Caki2 (cell line): ENCODE measurements around the gene GNAT3. TPM values are rescaled to one million over a fixed set of nuclear protein-coding genes. Genes with fewer than 3 reads are reported as not detected.

Experiments
- DNase-seq: peaks from one replicate; pipeline ENCODE4 v3.0.0-alpha.2; 2015; ENCODE audit warnings: low read depth
- in situ Hi-C: cut with HindIII; loops from 2 replicates; pipeline ENCODE4 v1.10.0; 2016; ENCODE audit warnings: low sequenced_read_pairs, low pct_unique_long_range_greater_than_20kb, mixed read lengths
- total RNA-seq: library from RNA; depleted of rRNA; stranded (reverse); fragments of >200 nt; shearing (Covaris generic); gene quantifications from 2 replicates; pipeline ENCODE4 v1.2.3, GENCODE V29; 2014; ENCODE audit warnings: low replicate concordance

The GNAT3 gene
- total RNA-seq, 1 experiment from 2014 or later = not detected

- no peak for DNase-seq
Observed at GRCh38 chr7:80439894-80440821, 71.7 kb downstream of the GNAT3 start.

GRCh38 chr7:80435521-80435920, 76.3 kb downstream of the GNAT3 start:
- DNase-seq = no peak
- in situ Hi-C loops = no loop called here

More at GRCh38 chr7:80439894-80440821, 71.7 kb downstream of the GNAT3 start:
- in situ Hi-C loops = no loop called here

- no peak for DNase-seq
- in situ Hi-C loops = no loop called here
Observed at GRCh38 chr7:80434047-80434446, 77.8 kb downstream of the GNAT3 start.

GRCh38 chr7:80432166-80432565, 79.7 kb downstream of the GNAT3 start:
- DNase-seq = no peak

GRCh38 chr7:80429181-80429580, 82.7 kb downstream of the GNAT3 start:
- no peak for DNase-seq
- in situ Hi-C loops = no loop called here

More at GRCh38 chr7:80432166-80432565, 79.7 kb downstream of the GNAT3 start:
- in situ Hi-C loops = no loop called here

GRCh38 chr7:80428161-80429054, 83.5 kb downstream of the GNAT3 start:
- DNase-seq = peak; percentile 46
- in situ Hi-C loops = no loop called here

GRCh38 chr7:80427218-80427617, 84.6 kb downstream of the GNAT3 start:
- DNase-seq = no peak
- in situ Hi-C loops = no loop called here

- in situ Hi-C loops = no loop called here
- no peak for DNase-seq
Observed at GRCh38 chr7:80420876-80421275, 91.0 kb downstream of the GNAT3 start.

GRCh38 chr7:80417211-80417793, 94.6 kb downstream of the GNAT3 start:
- in situ Hi-C loops = no loop called here
- DNase-seq = no peak

GRCh38 chr7:80415522-80415921, 96.3 kb downstream of the GNAT3 start:
- in situ Hi-C loops = no loop called here
- no peak for DNase-seq

GRCh38 chr7:80415114-80415513, 96.8 kb downstream of the GNAT3 start:
- in situ Hi-C loops = no loop called here
- no peak for DNase-seq

- in situ Hi-C loops = no loop called here
Observed at GRCh38 chr7:80414331-80414730, 97.5 kb downstream of the GNAT3 start.

GRCh38 chr7:80413383-80413945, 98.4 kb downstream of the GNAT3 start:
- in situ Hi-C loops = no loop called here
- DNase-seq = no peak

More at GRCh38 chr7:80414331-80414730, 97.5 kb downstream of the GNAT3 start:
- DNase-seq = no peak

GRCh38 chr7:80412842-80413241, 99.0 kb downstream of the GNAT3 start:
- no peak for DNase-seq
- in situ Hi-C loops = no loop called here

GRCh38 chr7:80411621-80412020, 100.2 kb downstream of the GNAT3 start:
- in situ Hi-C loops = no loop called here

GRCh38 chr7:80410081-80410480, 101.8 kb downstream of the GNAT3 start:
- in situ Hi-C loops = no loop called here
- DNase-seq = no peak

More at GRCh38 chr7:80411621-80412020, 100.2 kb downstream of the GNAT3 start:
- no peak for DNase-seq
